Caco-2 (cell line): ENCODE measurements around the gene NOD2. TPM values are rescaled to one million over a fixed set of nuclear protein-coding genes. Genes with fewer than 3 reads are reported as not detected.

Experiments
- BruUV-seq: library from RNA; stranded (reverse); fragments of 400-500 nt; replicated peaks from 2 replicates; lab custom pipeline; 2021; lab: Mats Ljungman, UMichigan
- CTCF ChIA-PET: fragments of 300-600 bp; sonication (Branson Sonifier 250); formaldehyde crosslinking; loops from one replicate; lab custom pipeline; 2022; ENCODE audit warnings: antibody characterized with exemption; lab: Charles Lee
- POLR2A ChIA-PET: fragments of 300-600 bp; sonication (Branson Sonifier 250); formaldehyde crosslinking; loops from one replicate; lab custom pipeline; 2022; ENCODE audit warnings: antibody characterized with exemption; lab: Charles Lee
- DNase-seq, 2 experiments: peaks; one replicate each; pipeline versions ENCODE4 v3.0.0 to v3.0.0-alpha.2; 2020 to 2022
- H3K27me3 ChIP-seq: replicated peaks from 2 replicates; pipeline ENCODE4 v1.6.0; 2011; ENCODE audit warnings: low read length; ENCODE audit not compliant: control insufficient read depth, insufficient read depth
- H3K36me3 ChIP-seq: 2 replicates; pipeline ENCODE4 v1.5.1; 2011; ENCODE audit warnings: low read length; ENCODE audit not compliant: control insufficient read depth, insufficient read depth
- H3K4me1 ChIP-seq: fragments of 250-450 bp; sonication (Bioruptor Pico); 2 replicates; pipeline ENCODE4 v1.5.1; 2020; ENCODE audit warnings: mild to moderate bottlenecking
- H3K4me3 ChIP-seq: 2 replicates; pipeline ENCODE4 v1.5.1; 2011; ENCODE audit warnings: low read depth, mild to moderate bottlenecking, control low read depth, low read length
- H3K9me3 ChIP-seq: fragments of 250-450 bp; sonication (Bioruptor Pico); 2 replicates; pipeline ENCODE4 v1.5.1; 2020; ENCODE audit warnings: mild to moderate bottlenecking, moderate library complexity
- H3K27ac Mint-ChIP-seq: one replicate; pipeline ENCODE4 v1.8.0; 2022; ENCODE audit warnings: mixed read lengths; ENCODE audit not compliant: unreplicated experiment
- H3K27me3 Mint-ChIP-seq: one replicate; pipeline ENCODE4 v1.8.0; 2022; ENCODE audit warnings: mixed read lengths; ENCODE audit not compliant: insufficient read depth, unreplicated experiment
- H3K36me3 Mint-ChIP-seq: one replicate; pipeline ENCODE4 v1.8.0; 2022; ENCODE audit warnings: mild to moderate bottlenecking, mixed read lengths; ENCODE audit not compliant: insufficient read depth, unreplicated experiment
- H3K4me1 Mint-ChIP-seq: one replicate; pipeline ENCODE4 v1.8.0; 2022; ENCODE audit warnings: low read depth, mixed read lengths; ENCODE audit not compliant: unreplicated experiment
- H3K4me3 Mint-ChIP-seq: one replicate; pipeline ENCODE4 v1.8.0; 2022; ENCODE audit warnings: mild to moderate bottlenecking, moderate library complexity, mixed read lengths; ENCODE audit not compliant: unreplicated experiment
- H3K9me3 Mint-ChIP-seq: one replicate; pipeline ENCODE4 v1.8.0; 2022; ENCODE audit warnings: mixed read lengths; ENCODE audit not compliant: unreplicated experiment
- intact Hi-C: fragments of 100-400 bp; cut with micrococcal nuclease; formaldehyde crosslinking; loops from one replicate; pipeline ENCODE4 v1.10.0; 2022; ENCODE audit not compliant: unreplicated experiment
- microRNA-seq: library from miRNA; unstranded; fragments of <30 nt; microRNA quantifications from one replicate; pipeline ENCODE4 v1.2.0, GENCODE V29; 2022
- total RNA-seq: library from RNA; stranded (reverse); gene quantifications from 2 replicates; pipeline ENCODE4 v1.2.3, GENCODE V29; 2022
- TF ChIP-seq, protein P1 (sequence below), 2 experiments: fragments of 200-600 bp in 1 of 2; IDR thresholded peaks; 1 replicate in 1 of 2; 2 replicates in 1 of 2; pipeline versions ENCODE4 v1.5.1 to v1.8.0; 2011 to 2022; ENCODE audit warnings: antibody characterized with exemption in 1 of 2, control low read depth in 1 of 2, inconsistent platforms in 1 of 2, low read depth in 1 of 2, low read length in 1 of 2, mild to moderate bottlenecking in 1 of 2, moderate library complexity in 1 of 2; ENCODE audit not compliant: insufficient read depth in 1 of 2, severe bottlenecking in 1 of 2, unreplicated experiment in 1 of 2

Gene NOD2
- total RNA-seq, 1 experiment from 2014 or later = 0.23 TPM

- Mint-ChIP-seq H3K27ac (no peak overlapping the region), H3K4me1 (peaks cover 12% of the 10 kb centered on the region), H3K4me3 (no peak overlapping the region), H3K9me3 (no peaks in the 10 kb centered on the region), H3K36me3 (no peaks in the 10 kb centered on the region), H3K27me3 (no peaks in the 10 kb centered on the region)
- ChIA-PET POLR2A (no interaction called here), CTCF (interaction anchor here (0.8 kb wide), 1 partner anchor 25 kb away, joined by 5 read pairs; no protein-coding TSS in a partner anchor)
- Histone ChIP-seq H3K27me3 (no peaks in the 10 kb centered on the region), H3K4me3 (no peak overlapping the region), H3K4me1 (no peaks in the 10 kb centered on the region), H3K36me3 (no peaks in the 10 kb centered on the region), H3K9me3 (no peaks in the 10 kb centered on the region)
- intact Hi-C loops = no loop called here
- TF ChIP-seq, protein P1, sequence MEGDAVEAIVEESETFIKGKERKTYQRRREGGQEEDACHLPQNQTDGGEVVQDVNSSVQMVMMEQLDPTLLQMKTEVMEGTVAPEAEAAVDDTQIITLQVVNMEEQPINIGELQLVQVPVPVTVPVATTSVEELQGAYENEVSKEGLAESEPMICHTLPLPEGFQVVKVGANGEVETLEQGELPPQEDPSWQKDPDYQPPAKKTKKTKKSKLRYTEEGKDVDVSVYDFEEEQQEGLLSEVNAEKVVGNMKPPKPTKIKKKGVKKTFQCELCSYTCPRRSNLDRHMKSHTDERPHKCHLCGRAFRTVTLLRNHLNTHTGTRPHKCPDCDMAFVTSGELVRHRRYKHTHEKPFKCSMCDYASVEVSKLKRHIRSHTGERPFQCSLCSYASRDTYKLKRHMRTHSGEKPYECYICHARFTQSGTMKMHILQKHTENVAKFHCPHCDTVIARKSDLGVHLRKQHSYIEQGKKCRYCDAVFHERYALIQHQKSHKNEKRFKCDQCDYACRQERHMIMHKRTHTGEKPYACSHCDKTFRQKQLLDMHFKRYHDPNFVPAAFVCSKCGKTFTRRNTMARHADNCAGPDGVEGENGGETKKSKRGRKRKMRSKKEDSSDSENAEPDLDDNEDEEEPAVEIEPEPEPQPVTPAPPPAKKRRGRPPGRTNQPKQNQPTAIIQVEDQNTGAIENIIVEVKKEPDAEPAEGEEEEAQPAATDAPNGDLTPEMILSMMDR (IDR thresholded peaks at IDR 0.05; ENCODE audit: insufficient read depth in 1 of 2, low read depth in 1 of 2, low read length in 1 of 2, severe bottlenecking in 1 of 2, unreplicated experiment in 1 of 2) = no peak
- BruUV-seq = no TSS peak
- no peak for DNase-seq
Observed at GRCh38 chr16:50781518-50781917, 88.1 kb downstream of the NOD2 start.

Small RNAs within 50 kb of the gene (microRNA-seq; reads per million reads assigned to microRNA genes)
- not detected for gene MIR3181

Other genes starting within 250 kb of the NOD2 start
- gene NKD1, start 145.2 kb upstream of the NOD2 start, total RNA-seq = 37.9 and 54.9 TPM in 2 replicates
- not detected in 2 replicates for gene SNX20, start 12.3 kb upstream of the NOD2 start, total RNA-seq
- 9.8 and 13.1 TPM in 2 replicates for gene CYLD, start 48.5 kb downstream of the NOD2 start, total RNA-seq